Measurements from ENCODE around the gene TCL1B. TPM values are rescaled to one million over a fixed set of nuclear protein-coding genes. Genes with fewer than 3 reads are reported as not detected.

TCL1B gene
- total and polyA plus RNA-seq, 11 donors, result not detected

DNA sequence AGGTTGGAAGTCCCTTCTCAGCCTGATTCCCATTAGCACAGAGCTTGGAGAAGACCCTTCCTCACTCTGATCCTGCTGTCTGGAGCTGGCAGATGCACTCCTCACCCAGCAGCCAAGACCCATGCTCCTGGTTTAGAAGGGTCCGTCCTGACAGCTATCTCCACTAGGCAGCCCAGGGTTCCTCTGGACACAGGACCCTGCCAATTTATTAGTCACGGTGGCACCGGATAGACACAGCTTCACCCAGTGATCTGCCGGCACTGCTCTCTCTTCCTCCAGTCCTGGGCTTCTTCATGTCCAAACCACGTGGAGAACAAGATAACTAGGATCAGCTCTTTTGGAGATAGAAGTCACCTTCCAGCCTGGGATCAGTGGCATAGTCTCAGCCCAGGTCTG is 26.2 kb upstream of the TCL1B start:
- DNase-seq (no peak), ATAC-seq (no peak)
- Histone ChIP-seq H3K27me3 (peaks cover 0 to 38% (median 6%) of the 10 kb centered on the region in 9 donors), H3K36me3 (no peaks in the 10 kb centered on the region), H3K9me3 (no peaks in the 10 kb centered on the region), H3K27ac (no peak overlapping the region), H3K4me3 (no peak overlapping the region), H3K4me1 (peaks cover 0 to 6% (median 0%) of the 10 kb centered on the region in 12 donors)
- 43 to 52% (median 44%) methylated on average over 5 of the region's 5 CpGs for WGBS, 4 donors
- intact Hi-C loops (cut with DNase I), result no loop called here
- TF ChIP-seq, protein P1, sequence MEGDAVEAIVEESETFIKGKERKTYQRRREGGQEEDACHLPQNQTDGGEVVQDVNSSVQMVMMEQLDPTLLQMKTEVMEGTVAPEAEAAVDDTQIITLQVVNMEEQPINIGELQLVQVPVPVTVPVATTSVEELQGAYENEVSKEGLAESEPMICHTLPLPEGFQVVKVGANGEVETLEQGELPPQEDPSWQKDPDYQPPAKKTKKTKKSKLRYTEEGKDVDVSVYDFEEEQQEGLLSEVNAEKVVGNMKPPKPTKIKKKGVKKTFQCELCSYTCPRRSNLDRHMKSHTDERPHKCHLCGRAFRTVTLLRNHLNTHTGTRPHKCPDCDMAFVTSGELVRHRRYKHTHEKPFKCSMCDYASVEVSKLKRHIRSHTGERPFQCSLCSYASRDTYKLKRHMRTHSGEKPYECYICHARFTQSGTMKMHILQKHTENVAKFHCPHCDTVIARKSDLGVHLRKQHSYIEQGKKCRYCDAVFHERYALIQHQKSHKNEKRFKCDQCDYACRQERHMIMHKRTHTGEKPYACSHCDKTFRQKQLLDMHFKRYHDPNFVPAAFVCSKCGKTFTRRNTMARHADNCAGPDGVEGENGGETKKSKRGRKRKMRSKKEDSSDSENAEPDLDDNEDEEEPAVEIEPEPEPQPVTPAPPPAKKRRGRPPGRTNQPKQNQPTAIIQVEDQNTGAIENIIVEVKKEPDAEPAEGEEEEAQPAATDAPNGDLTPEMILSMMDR (IDR thresholded peaks at IDR 0.05), result no peak
- no peak for TF ChIP-seq POLR2A (IDR thresholded peaks at IDR 0.05)

DNA sequence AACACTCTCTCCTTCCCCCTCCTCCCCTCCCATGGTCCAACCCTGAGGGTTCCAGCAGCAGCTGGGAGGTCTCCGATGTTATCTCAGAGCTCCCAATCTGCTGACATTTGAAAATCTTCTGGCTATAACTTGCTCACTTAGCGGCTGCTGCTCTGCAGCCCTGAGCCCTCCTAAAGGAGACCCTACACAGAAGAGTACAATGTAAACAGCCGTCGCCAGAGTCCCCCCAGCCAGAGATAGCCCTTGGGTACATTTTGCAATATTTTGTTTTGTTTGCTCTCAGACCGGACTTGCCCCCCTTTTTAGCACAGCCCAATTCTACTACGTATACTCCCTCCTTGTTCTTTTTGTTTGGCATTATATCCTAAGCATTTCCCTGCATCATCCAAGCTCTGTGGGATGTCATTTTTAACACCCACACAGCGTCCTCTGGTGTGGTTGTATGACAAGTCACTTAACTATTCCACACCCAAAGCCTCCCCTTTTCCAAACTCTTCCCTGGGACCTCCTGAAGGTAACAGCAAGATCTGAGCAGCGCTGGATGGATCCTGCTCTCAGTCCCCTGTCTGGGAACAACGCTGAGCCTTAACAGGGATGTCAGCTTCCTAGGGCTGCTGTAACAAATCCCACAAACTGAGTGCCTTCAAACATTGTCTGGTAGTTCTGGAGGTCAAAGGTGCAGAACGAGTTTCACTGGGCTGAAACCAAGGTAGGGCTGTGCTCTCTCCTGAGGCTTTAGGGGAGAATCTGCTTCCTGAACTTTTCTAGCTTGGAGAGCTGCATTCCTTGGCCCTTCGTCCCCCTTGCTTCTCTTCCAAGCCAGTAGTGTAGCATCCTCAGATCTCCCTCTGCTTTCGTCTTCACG is 25.3 kb upstream of the TCL1B start:
- H3K27me3 ChIP-seq, result peaks cover 0 to 38% (median 6%) of the 10 kb centered on the region in 9 donors
- H3K4me3 ChIP-seq, result no peak overlapping the region
- DNase-seq, result no peak

DNA sequence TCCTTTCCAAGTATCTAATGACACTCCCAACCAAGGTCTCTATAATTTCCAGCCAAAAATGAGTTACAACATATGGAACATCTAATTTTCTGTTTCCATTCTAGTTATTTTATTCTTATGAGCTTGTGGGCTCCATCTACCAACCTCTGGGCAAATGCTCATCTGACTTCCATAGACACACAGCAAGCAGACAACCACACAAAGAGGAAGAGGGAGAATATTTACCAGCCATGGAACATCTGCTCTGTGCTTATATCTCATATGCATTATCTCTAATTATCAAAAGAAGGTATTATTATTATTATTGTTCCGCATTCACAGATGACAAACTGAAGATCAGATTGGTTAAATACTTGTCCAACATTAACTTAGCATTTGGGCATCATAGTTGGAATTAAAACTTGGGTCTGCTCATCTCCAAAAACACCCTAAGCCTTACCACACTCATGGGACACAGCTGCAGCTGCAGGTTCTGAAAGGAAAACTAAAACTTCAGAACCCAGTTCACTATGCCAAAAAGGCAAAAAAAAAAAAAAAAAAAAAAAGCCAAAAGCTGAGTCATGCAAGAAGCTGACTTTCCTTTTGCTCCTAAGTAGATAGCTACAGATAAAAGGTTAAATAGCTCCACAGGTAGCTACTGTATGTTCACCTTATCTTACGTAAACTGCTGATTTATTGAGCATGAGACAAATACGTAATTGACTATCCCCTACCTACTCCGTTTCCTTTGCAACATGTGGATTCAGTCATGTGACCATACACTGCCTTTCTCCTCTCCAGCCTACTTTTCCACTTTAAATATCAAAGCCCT is 23.6 kb upstream of the TCL1B start:
- intact Hi-C loops (cut with DNase I), result no loop called here
- no peaks in the 10 kb centered on the region for H3K36me3 ChIP-seq
- H3K4me3 ChIP-seq, result no peak overlapping the region
- no peak overlapping the region for H3K27ac ChIP-seq
- no peak for ATAC-seq
- WGBS, 4 donors, result 47 to 64% (median 60%) methylated on average over 4 of the region's 4 CpGs
- H3K27me3 ChIP-seq, result peaks cover 0 to 38% (median 11%) of the 10 kb centered on the region in 9 donors
- no peak for DNase-seq
- peaks cover 0 to 6% (median 0%) of the 10 kb centered on the region in 12 donors for H3K4me1 ChIP-seq
- H3K9me3 ChIP-seq, result no peaks in the 10 kb centered on the region
- TF ChIP-seq POLR2A (IDR thresholded peaks at IDR 0.05), result no peak
- TF ChIP-seq, protein P1 (IDR thresholded peaks at IDR 0.05), result no peak

More for the DNA sequence above, 25.3 kb upstream of the TCL1B start:
- ATAC-seq, result no peak
- H3K4me1 ChIP-seq, result peaks cover 0 to 6% (median 0%) of the 10 kb centered on the region in 12 donors
- H3K36me3 ChIP-seq, result no peaks in the 10 kb centered on the region
- intact Hi-C loops (cut with DNase I), result no loop called here
- 27 to 35% (median 33%) methylated on average over 13 of the region's 13 CpGs for WGBS, 4 donors
- no peak overlapping the region for H3K27ac ChIP-seq
- H3K9me3 ChIP-seq, result no peaks in the 10 kb centered on the region
- TF ChIP-seq, protein P1 (IDR thresholded peaks at IDR 0.05), result no peak
- TF ChIP-seq POLR2A (IDR thresholded peaks at IDR 0.05), result no peak
